HG03175 (cell line): ENCODE results near the gene RASA1.
A peak's percentile ranks its signal among the peaks of the same experiment; 100 is the strongest.

Source experiments
- ATAC-seq: cut with Tn5 transposase; IDR thresholded peaks from one replicate; pipeline ENCODE4 v1.9.1; 2021; ENCODE audit warnings: mild to moderate bottlenecking, moderate library complexity; ENCODE audit not compliant: unreplicated experiment

Gene RASA1

DNA sequence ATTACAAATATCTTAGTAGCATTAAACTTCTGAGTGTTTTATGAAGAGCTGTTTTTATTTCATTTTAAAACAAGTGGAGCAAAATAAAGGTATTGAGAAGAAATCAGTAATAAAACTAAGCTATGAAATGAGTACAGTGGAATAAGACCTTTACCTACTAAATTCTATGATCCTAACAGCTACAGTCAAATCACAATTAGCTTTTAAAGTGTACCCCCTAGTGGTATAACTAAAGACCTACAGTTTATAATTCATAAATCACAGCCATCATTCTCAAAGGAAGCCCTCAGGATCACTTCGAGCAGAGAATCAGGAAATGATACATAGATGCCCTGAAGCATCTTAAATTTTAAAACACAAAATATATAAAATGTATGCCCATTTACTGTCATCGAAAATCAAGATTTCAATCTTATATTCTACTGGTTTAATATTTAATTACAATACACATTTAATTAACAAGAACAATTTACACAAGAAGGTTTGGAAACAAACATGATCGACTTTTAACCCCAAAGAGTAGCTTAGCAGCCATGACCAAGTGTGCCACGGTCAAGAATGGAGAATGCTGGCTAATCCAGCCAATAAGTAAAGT is 132.7 kb downstream of the RASA1 start:
- peak; percentile 85 for ATAC-seq

DNA sequence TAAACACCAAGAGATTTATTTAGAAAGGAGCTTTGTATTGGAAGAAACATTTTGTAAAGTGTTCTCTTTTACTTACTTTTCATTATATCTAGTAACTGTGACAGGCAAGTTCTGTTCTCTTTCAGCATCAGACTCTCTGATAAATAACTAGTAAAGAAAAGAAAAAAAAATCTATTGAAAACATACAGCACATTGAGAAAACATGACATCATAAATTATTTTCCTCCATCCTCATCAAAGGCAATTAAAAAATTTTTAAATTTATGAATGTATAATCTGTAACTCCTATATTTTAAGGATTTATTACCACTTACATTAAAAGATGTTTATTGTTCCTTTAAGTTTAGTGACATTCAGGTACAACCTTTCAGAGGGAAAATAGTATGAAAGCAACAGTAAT is 133.9 kb downstream of the RASA1 start:
- ATAC-seq: no peak

DNA sequence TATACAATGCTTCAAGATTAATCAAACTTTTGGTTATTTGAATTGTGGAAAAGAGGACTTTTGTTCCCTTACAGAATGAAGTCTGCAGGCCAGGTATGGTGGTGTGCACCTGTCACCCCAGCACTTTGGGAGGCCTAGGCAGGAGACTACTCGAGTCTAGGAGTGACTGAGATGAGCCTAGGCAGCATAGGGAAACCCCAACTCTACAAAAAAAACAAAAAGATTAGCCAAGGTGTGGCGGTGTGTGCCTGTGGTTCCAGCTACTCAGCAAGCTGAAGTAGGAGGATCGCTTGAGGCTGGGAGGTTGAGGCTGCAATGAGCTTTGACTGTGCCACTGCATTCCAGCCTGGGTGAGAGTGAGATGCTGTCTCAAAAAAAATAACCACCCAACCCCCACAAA is 135.7 kb downstream of the RASA1 start:
- no peak for ATAC-seq

DNA sequence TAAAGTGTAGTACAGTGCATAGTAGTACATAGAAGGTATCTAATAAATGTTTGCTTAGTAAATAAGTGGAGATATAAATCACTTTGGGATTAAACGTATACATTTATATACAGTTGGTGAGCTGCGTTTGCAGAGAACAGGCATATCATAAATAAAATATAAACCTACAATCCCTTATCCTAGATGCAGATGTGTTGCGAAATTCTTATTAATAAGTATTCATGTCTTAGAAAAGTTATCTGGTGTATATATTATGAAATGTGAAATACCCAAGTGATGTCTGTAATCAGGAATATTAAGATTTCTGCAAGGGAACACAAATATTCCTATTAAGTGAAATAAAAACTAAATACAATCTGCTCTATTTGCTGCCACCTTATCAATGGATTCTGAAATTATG is 136.2 kb downstream of the RASA1 start:
- ATAC-seq: no peak

DNA sequence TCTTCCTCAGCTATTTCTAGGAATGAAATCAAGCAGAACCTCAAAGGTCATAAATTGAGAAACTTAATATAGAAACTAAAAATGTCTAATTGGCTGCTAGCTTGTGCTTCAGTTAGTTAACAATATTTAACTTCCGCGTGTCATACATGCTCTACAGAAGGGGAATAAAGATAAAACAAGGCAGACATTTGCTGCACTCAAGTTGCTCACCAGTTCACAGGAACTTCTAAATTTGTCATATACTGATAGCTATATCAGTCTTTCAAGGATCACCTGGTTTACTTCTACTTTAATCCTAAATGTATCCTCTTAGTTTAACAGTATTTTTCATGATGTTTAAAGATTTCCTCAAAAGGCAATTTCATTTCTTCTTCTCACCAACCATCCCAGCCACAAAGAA is 136.7 kb downstream of the RASA1 start:
- no peak for ATAC-seq

DNA sequence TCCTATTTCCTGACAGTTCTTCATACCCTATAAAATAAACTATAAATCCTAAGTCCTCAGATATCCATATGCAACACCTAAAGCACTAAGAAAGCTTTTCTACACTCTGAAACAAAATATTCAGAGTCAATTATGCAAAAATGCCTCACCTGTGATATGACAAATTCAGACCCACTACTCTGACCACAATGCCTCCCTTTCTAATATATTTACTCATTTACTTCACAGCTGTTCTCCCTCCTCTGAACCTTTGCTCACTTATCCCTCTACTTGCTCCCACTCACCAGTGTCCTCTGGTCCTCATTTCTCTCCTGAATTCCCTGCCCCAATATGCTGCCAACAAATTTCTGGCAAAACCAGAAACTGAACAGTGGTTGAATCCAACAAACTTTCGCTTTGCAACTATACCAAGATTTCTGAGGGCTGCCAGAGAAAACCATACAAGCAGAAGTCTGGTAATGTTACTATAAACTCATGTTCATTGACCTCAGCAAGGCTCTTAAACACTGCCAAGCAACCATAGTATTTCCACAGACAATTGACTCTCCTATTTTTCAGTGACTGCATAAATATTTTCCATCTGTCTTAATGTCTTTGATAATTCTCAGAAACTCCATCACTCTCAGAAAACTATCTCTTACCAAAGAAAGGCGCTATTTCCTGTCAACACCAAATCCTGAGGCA is 137.9 kb downstream of the RASA1 start:
- no peak for ATAC-seq

DNA sequence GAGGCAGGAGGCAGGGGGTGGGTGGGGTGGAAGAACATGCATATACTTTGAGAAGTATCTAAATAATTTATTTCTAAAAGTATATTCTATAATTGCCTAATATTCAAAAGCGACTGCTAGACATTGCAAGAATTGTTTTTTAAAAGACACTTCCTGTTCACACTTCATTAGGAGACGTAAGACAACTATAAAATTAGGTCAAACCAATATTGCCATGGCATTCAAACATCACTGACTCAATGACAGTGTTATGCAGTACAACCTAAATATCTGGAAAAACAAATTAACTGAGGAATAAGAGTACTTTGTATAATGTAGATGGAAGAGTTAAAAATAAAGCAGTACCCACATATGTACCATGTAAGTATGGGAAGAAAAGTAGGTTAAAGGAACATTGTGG is 140.5 kb downstream of the RASA1 start:
- ATAC-seq: no peak

DNA sequence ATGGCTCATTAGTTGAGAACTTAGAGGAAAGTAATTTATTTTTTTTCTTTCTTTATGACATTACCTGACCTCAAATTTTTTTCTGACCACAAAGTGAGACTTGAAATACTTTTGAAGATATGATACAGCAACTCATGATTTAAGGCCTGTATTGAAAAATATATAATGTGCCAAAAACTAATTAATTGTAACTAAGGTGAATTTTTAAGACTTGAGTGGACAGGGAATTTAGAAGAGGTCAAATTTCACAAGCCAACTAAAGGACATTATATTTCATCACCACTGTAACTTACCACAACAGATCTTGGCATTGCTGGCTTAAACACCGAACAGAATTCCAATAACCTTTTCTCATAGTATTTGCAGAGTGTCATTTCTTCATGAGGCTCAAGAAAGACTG is 143.2 kb downstream of the RASA1 start:
- ATAC-seq: no peak

DNA sequence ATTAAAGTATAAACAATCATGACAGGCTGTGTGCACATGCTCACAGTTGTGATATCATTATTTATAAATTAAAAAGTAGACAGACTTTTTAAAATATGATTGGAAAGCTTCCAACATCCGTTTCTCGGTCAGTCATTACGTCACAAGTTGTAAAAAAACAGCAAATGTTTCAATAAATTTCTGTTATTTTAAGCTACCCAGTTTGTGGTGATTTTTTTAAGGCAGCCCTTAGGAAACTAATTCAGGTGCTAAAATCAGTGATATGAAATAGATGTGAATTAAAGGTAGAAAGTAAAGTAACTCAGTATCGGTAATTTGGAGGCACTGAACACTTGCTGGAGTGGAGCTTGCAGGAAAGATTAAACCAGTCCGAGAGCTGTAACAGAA is 143.9 kb downstream of the RASA1 start:
- ATAC-seq: no peak

DNA sequence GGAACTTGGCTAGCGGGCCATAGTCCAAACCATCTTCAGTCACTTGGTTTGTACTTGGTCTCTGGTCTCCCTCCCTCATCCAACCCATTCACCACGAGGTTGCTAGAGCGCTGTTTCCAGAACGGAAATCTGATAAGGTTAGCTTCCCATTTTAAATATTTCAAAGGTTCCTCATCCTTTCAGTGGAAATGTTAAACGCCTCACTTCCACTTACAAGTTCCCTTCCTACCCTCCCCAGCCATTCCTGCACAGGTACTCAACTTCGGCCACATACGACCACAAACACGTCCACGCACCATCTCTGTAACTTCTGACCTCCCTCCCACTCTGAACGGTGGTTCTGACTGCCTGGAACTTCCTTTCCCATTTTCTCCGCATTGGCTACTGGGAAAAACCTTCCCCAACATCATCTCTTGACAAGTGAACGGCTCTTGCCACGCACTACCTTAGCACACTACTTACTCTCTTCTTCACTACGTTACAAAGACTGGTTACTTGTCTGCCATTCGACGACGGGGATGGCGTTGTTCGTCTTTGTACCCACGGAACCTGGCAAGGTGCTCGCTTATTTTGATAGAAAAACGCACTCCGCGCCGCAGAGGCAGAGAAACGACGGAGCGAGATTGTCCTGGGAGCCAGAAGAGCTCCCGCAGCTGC is 144.4 kb downstream of the RASA1 start:
- peak; percentile 28 for ATAC-seq

DNA sequence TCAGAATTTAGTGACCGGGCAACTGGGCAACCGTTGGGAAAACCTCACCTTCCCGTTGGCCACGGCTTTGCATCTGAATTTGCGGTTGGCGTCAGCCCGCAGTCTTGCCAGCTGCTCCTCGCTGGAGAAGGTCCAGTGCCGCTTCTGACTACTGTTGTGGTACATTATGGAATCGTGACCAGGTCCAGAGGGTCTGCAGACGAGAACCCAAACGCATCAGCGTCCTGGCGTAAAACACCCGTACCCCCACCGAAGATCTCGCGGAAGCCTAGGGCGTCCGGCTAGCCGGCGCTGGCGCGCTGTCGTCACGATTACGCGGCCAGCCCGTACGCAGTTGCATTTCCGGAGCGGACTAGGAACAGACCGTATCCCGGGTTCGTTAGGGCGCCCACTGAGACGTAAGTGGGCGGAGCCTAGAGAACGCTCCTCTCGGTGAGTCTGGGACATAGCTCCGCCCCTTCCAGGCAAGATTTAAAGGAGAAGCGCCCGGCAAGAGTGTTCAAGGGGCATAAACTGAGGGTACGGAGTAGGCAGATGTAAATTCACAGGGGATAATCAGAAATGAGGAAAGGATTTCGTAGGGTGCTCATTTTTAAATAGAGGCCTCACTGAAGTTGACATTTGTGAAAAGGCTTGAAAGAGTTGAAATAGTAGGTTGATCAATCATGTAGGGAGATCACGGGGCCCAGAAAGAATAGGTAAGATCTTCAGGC is 145.1 kb downstream of the RASA1 start, which contains the start of gene CCNH:
CCNH (minus strand) TSS at position 301 of the 713 bp plus-strand sequence; CDS start at position 165, 136 bp downstream.
- ATAC-seq: peak; percentile 99

DNA sequence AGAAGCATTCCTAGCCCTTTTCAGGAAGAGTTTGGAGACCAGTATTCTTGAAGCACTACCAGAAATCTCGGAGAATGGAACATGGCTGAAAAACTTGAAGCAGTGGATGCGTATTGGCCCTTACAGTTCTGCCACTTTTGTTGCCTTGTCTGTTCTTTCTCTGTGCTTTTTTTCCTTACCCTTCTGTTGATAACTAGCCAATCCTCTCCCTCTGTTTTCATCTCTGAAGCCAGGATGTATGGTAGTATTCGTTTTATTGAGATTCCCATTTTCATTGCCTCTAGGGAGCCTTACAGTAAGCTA is 145.6 kb downstream of the RASA1 start:
- no peak for ATAC-seq

DNA sequence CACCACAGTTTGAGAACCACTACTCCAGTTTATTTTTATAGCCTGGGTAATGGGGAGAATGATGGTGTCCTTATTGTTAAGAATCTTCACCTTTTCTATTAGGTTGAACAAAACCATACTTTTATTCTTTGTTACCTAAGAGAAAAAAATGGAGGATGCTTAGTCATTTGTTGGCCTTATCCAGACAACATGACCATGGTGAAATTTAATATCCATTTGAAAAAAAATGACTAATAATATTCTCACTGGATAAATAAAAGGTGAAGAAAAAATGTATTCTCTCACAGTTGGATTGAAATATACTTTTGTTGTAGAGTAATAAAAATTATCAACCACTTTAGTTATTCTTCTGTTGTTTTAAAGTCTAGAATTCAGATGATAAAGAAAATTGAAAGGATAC is 150.8 kb downstream of the RASA1 start:
- ATAC-seq: no peak

DNA sequence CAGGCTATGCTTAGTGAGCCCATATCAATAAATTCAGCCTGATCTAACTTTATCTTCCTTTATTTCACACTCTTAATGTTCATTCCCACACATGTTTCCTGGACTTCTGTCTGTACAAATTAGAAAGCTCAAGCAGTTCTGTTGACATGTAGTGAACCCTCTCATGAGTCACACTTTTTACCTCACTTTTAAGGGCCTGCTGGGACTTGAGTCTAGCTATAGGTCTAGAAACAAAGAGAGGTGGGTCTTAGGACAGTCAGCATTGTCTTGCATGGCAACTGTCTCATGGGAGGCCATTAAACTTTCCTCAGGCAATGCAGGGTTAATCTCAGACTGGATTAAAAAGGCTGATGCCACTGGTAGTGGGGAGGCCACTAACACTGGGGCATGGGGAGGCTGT is 153.6 kb downstream of the RASA1 start:
- ATAC-seq: no peak

DNA sequence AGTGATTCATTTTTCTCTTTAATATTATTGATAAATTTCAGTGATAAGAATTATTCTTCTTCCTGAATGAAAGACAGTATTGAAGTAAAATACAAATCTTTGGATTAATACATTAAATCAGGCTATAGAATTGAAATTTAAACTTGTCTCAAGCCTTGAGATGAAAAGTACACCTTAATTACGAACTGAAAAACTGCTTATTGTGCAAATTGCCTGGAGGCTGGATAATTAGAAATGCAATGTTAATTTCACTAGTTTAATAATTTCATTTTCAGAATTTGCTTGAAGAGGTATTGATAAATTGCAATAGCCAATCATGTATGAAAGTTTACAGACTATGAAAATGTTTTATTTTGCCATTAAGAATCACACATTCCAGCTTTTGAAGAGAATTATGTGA is 156.1 kb downstream of the RASA1 start:
- ATAC-seq: no peak

DNA sequence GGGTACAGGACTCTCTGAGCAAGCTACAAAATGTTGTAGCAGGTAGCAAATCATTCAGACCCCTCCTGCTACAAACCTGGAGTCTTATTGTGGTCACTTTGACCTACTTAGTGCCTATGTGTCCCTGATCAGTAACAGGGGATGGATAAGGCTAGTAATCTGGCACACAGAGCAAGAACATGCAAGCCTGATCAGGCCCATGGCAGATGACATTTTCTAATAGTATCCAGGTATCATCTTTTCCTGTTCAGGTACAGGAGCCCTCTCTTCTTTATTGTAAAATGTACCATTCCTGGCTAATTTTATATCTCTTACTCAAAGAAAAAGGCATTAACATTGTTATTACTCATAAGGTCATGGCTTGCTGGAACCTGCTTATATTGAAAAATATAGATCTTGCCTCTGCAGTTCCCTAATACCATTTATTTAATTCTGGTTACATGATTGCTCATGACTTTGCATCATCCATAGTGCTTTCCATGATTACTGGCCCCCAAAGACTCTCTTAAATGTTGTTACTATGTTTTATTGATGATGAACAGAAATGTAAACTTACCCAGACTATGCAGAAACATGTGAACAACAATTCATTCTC is 163.3 kb downstream of the RASA1 start:
- ATAC-seq: no peak

DNA sequence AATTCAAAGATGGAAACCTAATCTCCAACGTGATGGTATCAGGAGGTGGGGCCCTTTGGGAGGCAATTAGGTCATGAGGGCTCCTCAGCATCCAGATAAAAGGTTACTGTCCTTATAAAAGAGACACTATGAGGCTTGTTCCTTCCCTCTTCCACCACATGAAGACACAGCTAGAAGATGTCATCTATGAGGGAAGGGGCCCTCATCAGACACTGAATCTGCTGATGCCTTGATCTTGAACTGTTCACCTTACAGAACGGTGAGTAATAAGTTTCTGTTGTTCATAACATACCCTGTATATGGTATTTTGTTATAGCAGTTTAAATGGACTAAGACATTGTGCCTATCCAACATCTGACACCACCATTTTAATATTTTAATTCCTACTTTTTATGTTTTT is 164.8 kb downstream of the RASA1 start:
- ATAC-seq: no peak

DNA sequence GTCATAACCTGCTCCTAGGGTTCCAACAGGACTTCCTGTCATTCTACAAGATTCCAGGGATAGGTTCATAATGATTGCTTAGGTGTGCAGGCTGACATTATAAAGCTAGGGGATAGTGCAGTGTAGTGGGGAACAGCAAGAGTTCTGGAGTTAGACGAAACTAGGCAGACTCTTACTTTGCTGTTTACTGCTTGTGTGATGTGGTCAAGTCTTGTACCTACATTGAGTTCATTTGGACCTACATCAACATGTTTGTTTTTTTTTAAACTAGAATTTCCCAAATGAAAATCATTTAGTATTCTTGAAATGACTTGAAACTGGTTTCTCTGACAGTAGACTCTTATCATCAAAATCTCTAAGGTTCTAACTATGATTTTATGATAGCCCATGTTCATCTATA is 166.3 kb downstream of the RASA1 start:
- no peak for ATAC-seq

DNA sequence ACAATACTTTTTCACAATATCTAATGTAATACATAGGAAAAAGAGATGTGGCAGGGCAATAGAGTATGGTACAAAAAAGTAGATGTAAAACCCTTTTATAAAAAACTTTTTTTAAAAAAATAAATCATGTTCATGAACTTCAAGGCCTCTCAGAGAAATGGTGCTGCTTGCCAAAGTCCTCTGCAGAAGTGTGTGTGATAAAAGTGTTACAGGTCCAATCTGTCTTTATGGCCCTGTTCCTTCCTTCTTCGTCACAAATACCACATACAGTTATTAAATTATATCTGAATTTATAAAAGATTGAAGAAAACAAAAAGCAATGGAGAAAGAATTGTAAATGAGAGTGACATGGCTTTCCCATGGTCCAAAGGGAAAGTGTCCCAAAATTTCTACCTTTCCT is 166.8 kb downstream of the RASA1 start:
- ATAC-seq: no peak

DNA sequence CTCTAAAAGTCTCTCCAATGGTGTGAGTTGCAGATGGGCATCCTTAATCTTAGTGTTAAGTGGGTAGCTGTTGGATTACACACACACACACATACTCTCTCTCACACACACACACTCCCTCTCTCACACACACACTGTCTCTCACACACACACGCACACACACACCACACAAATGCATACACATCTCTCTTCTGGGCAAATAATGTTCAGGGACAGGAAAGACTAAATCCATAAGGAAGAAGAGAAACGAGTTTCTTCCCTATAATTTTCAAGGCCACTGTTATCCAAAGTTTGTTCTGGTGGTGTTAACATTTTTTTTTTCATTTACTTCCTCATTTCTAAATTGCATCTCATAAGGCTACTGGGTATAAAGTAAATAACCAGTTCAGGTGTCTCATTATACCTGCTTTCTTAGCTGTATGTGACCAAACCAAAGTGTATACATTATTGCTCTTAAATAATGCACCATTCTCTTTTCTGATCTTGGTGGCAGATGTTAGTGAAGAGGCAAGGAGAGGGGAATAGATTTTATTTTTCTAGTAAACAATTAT is 167.5 kb downstream of the RASA1 start:
- no peak for ATAC-seq

DNA sequence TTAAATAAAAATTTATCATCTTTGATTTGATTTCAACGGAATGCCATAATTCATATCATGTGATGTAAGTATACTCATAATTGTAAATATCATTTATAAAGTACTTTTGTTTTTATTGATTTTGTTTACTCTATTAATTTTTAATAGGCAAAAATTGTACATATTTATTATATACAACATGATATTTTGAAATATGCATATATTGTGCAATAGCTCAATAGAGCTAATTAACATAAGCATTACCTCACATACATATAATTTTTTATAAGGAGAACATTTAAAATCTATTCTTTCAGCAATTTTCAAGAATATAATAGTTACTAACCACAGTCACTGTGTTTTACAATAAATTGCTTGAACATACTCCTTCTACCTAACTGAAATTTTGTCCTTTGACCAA is 170.0 kb downstream of the RASA1 start:
- ATAC-seq: no peak
